Endodermal cell (in vitro differentiated cells): Measurements from ENCODE around the gene SLC44A4. TPM values are rescaled to one million over a fixed set of nuclear protein-coding genes. Genes with fewer than 3 reads are reported as not detected.

Experiments used
- DNase-seq: peaks from one replicate; pipeline ENCODE4 v3.0.0-alpha.2; 2017
- H3K27ac ChIP-seq: 2 replicates; pipeline ENCODE4 v1.5.1; 2013; ENCODE audit warnings: mild to moderate bottlenecking, low read depth, low read length, moderate library complexity
- H3K27me3 ChIP-seq: 2 replicates; pipeline ENCODE4 v1.6.1; 2013; ENCODE audit warnings: mild to moderate bottlenecking, low read length, moderate library complexity; ENCODE audit not compliant: insufficient read depth, control insufficient read depth, poor library complexity, severe bottlenecking
- H3K36me3 ChIP-seq: 2 replicates; pipeline ENCODE4 v1.7.0; 2013; ENCODE audit warnings: mild to moderate bottlenecking, low read length, moderate library complexity; ENCODE audit not compliant: control insufficient read depth, insufficient read depth
- H3K4me1 ChIP-seq: one replicate; pipeline ENCODE4 v1.7.0; 2013; ENCODE audit warnings: low read length; ENCODE audit not compliant: control insufficient read depth, insufficient read depth
- H3K4me3 ChIP-seq: 2 replicates; pipeline ENCODE4 v1.5.1; 2013; ENCODE audit warnings: mild to moderate bottlenecking, low read length, moderate library complexity
- H3K9ac ChIP-seq: 2 replicates; pipeline ENCODE4 v1.6.1; 2013; ENCODE audit warnings: mild to moderate bottlenecking, low read length, moderate library complexity; ENCODE audit not compliant: poor library complexity, severe bottlenecking; ENCODE audit errors: extremely low read depth
- H3K9me3 ChIP-seq: 2 replicates; pipeline ENCODE4 v1.6.1; 2013; ENCODE audit warnings: mild to moderate bottlenecking, low read length, moderate library complexity; ENCODE audit not compliant: control insufficient read depth
- H3K27ac Mint-ChIP-seq: 2 replicates; pipeline ENCODE4 v1.8.0; 2020; ENCODE audit warnings: mixed read lengths
- H3K27me3 Mint-ChIP-seq: 2 replicates; pipeline ENCODE4 v1.8.0; 2021; ENCODE audit warnings: mild to moderate bottlenecking, mixed read lengths; ENCODE audit not compliant: insufficient read depth
- H3K36me3 Mint-ChIP-seq: 2 replicates; pipeline ENCODE4 v1.8.0; 2020; ENCODE audit warnings: low read depth, mixed read lengths
- H3K4me1 Mint-ChIP-seq: 2 replicates; pipeline ENCODE4 v1.8.0; 2020; ENCODE audit warnings: mixed read lengths
- H3K4me3 Mint-ChIP-seq: 2 replicates; pipeline ENCODE4 v1.8.0; 2020; ENCODE audit warnings: mild to moderate bottlenecking, moderate library complexity, mixed read lengths
- H3K9me3 Mint-ChIP-seq: 2 replicates; pipeline ENCODE4 v1.8.0; 2020; ENCODE audit warnings: mild to moderate bottlenecking, mixed read lengths
- WGBS, 2 experiments: methylation state at CpG; one replicate each; pipeline versions ENCODE4 v1.1.5 to v1.1.7; 2013; ENCODE audit warnings: missing lambda C conversion rate in 2 of 2, mixed read lengths in 1 of 2; ENCODE audit not compliant: insufficient coverage in 1 of 2, insufficient read length in 1 of 2; 5-methylcytosine and 5-hydroxymethylcytosine counted together
- total RNA-seq, 2 donors: library from RNA; stranded (reverse); fragmentation: NEBNext Ultra II Directional in 1 of 2; extraction: Animal tissue kit (Norgen Biotek cat#: 25700) in 1 of 2; gene quantifications; 2 replicates in 1 of 2; 3 replicates in 1 of 2; pipeline ENCODE4 v1.2.1, GENCODE V29; 2021
- TF ChIP-seq, protein P1 (sequence below): fragments of 200-600 bp; sonication (generic); conservative IDR thresholded peaks from 2 replicates; pipeline ENCODE4 v1.5.0; 2021; ENCODE audit warnings: antibody characterized with exemption, mild to moderate bottlenecking

The SLC44A4 gene
- total RNA-seq, 2 donors from 2014 or later, result 1.3 to 3.6 TPM

DNA sequence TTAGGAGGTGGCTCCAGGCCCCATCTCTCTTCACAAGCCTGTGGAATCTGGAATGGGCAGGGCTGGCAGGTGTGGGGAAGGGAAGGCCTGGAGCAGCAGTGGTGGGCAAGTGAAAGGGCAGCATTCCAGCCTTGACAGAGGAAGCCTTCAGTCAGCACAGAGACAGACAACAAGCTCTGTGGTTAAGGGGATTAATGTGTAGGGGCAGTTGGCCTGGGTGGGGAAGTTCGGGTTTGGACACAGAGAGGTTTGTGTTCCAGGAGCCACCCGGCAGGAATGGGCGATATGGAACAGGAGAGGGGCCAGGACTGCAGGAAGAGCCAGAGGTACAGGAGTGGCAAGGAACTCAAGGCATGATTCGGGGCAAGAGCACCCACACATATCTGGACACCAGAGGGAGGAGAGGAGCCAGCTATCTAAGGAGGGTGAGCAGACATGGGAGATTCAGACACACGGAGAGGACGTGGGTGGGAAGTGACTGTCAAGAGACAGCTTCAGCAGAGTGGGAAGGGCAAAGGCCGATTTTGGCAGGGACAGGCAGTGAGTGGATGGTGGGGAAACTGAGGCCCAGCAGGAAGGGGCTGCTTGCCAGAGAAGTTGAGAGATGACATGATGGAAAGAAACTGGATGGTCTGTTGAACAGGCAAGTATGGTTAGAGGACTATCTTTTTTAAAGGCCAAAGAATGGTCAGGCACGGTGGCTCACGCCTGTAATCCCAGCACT lies 2.5 kb upstream of the SLC44A4 start:
- H3K4me1 ChIP-seq, result no peaks in the 10 kb centered on the region
- H3K36me3 Mint-ChIP-seq, result peaks cover 52% of the 10 kb centered on the region
- peaks cover 3% of the 10 kb centered on the region for H3K4me1 Mint-ChIP-seq
- H3K27ac ChIP-seq, result no peak overlapping the region
- no peaks in the 10 kb centered on the region for H3K27me3 ChIP-seq
- H3K27me3 Mint-ChIP-seq, result no peaks in the 10 kb centered on the region
- H3K27ac Mint-ChIP-seq, result no peak overlapping the region
- no peak overlapping the region for H3K4me3 ChIP-seq
- no peak for DNase-seq
- TF ChIP-seq, protein P1, sequence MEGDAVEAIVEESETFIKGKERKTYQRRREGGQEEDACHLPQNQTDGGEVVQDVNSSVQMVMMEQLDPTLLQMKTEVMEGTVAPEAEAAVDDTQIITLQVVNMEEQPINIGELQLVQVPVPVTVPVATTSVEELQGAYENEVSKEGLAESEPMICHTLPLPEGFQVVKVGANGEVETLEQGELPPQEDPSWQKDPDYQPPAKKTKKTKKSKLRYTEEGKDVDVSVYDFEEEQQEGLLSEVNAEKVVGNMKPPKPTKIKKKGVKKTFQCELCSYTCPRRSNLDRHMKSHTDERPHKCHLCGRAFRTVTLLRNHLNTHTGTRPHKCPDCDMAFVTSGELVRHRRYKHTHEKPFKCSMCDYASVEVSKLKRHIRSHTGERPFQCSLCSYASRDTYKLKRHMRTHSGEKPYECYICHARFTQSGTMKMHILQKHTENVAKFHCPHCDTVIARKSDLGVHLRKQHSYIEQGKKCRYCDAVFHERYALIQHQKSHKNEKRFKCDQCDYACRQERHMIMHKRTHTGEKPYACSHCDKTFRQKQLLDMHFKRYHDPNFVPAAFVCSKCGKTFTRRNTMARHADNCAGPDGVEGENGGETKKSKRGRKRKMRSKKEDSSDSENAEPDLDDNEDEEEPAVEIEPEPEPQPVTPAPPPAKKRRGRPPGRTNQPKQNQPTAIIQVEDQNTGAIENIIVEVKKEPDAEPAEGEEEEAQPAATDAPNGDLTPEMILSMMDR, result no peak
- no peak overlapping the region for H3K9ac ChIP-seq
- H3K36me3 ChIP-seq, result peaks cover 40% of the 10 kb centered on the region
- H3K4me3 Mint-ChIP-seq, result no peak overlapping the region
- 94 to 100% methylated on average over 9 of the region's 9 CpGs for WGBS, 2 experiments
- no peaks in the 10 kb centered on the region for H3K9me3 ChIP-seq
- H3K9me3 Mint-ChIP-seq, result no peaks in the 10 kb centered on the region

DNA sequence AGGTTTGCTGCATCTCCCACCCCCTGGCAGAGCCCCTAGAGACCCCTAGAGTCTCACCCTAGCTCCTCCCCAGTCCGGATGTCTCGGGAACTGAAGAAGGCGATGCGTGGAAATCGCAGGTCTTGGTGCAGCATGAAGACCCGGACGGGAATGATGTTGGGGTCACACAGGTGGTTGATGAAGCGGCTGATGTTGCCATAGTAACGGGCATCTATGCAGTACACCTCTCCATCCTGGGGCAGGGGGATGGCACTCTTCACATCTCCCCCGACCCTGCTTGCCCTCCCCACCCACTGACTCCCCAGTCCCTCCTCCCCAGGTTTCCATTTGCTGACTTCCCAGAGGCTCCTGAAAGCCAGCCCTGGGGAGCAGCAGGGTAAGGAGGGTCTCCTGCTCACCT lies 1.8 kb upstream of the SLC44A4 start:
- H3K27ac ChIP-seq, result no peak overlapping the region
- Mint-ChIP-seq H3K9me3 (no peaks in the 10 kb centered on the region), H3K27me3 (peaks cover 4% of the 10 kb centered on the region), H3K4me3 (no peak overlapping the region), H3K36me3 (peaks cover 47% of the 10 kb centered on the region), H3K4me1 (peaks cover 3% of the 10 kb centered on the region), H3K27ac (no peak overlapping the region)
- H3K9ac ChIP-seq, result no peak overlapping the region
- no peaks in the 10 kb centered on the region for H3K27me3 ChIP-seq
- peaks cover 35% of the 10 kb centered on the region for H3K36me3 ChIP-seq
- TF ChIP-seq, protein P1, result no peak
- no peaks in the 10 kb centered on the region for H3K4me1 ChIP-seq
- 91 to 96% methylated on average over 7 to 10 of the region's 10 CpGs for WGBS, 2 experiments
- H3K9me3 ChIP-seq, result no peaks in the 10 kb centered on the region
- no peak overlapping the region for H3K4me3 ChIP-seq
- no peak for DNase-seq

DNA sequence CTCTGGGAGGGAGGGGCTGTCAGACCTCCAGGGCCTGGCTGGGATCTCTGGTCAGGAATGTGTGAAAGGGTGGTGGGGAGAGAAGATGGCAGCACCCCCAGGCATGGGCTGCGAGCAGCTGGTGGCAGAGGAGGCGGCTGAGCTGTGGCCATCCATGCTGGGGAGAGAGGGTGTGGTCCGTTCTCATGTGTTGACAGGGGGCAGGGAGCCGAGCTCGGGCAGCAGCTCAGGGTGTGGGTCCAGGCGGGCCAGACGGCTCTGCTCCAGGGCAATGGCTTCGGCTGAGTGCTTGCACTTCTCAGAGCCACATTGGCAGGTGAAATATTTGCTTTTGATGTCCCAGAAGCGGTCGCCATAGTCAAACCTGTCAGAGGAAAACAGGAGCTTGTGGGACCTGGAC lies 1.1 kb upstream of the SLC44A4 start:
- Mint-ChIP-seq H3K9me3 (no peaks in the 10 kb centered on the region), H3K27me3 (peaks cover 5% of the 10 kb centered on the region), H3K36me3 (peaks cover 40% of the 10 kb centered on the region), H3K27ac (no peak overlapping the region), H3K4me1 (peaks cover 3% of the 10 kb centered on the region), H3K4me3 (no peak overlapping the region)
- no peak overlapping the region for H3K27ac ChIP-seq
- H3K36me3 ChIP-seq, result peaks cover 31% of the 10 kb centered on the region
- no peak for DNase-seq
- TF ChIP-seq, protein P1, result no peak
- H3K4me3 ChIP-seq, result no peak overlapping the region
- no peaks in the 10 kb centered on the region for H3K4me1 ChIP-seq
- H3K27me3 ChIP-seq, result no peaks in the 10 kb centered on the region
- 96 to 98% methylated on average over 9 to 10 of the region's 10 CpGs for WGBS, 2 experiments
- H3K9me3 ChIP-seq, result no peaks in the 10 kb centered on the region
- no peak overlapping the region for H3K9ac ChIP-seq
